Measurements from ENCODE around the gene TMEFF1. TPM values are rescaled to one million over a fixed set of nuclear protein-coding genes. Genes with fewer than 3 reads are reported as not detected.

TMEFF1 gene
- total and polyA plus RNA-seq, 2 of the 8 experiments (the other 6 are each of a cell fraction or from before 2014, with no cell fraction given): 13.5 to 68.2 TPM

GRCh38 chr9:100457517-100457916, 15.4 kb upstream of the TMEFF1 start (continued):
- TF ChIP-seq KDM1A (IDR thresholded peaks at IDR 0.05; ENCODE audit: borderline replicate concordance, low read length) (no peak), RBBP5 (IDR thresholded peaks at IDR 0.05; ENCODE audit: borderline replicate concordance, low read depth, low read length) (no peak), TEAD4 (IDR thresholded peaks at IDR 0.05; ENCODE audit: low read depth, low read length) (no peak), CBX8 (IDR thresholded peaks at IDR 0.05; ENCODE audit: borderline replicate concordance, low read depth, low read length) (no peak)
